IMR-90 (cell line): ENCODE results near the gene GDF15. TPM values are rescaled to one million over a fixed set of nuclear protein-coding genes. Genes with fewer than 3 reads are reported as not detected.

Experiments used
- ATAC-seq: fragments of 200-7000 bp; cut with Tn5 transposase; 2 replicates; pipeline ENCODE4 v1.9.1; 2020; ENCODE audit warnings: low read depth, mild to moderate bottlenecking, moderate library complexity
- BruUV-seq: library from RNA; stranded (reverse); fragments of 400-500 nt; replicated peaks from 2 replicates; lab custom pipeline; 2021; lab: Mats Ljungman, UMichigan
- CTCF ChIA-PET: fragments of 300-600 bp; formaldehyde crosslinking; extraction: SDS; loops from one replicate; lab custom pipeline; 2021; ENCODE audit warnings: antibody characterized with exemption; lab: Yijun Ruan, JAX
- POLR2A ChIA-PET: fragments of 300-600 bp; sonication (Branson Sonifier 250); formaldehyde crosslinking; loops from one replicate; lab custom pipeline; 2022; ENCODE audit warnings: antibody characterized with exemption; ENCODE audit not compliant: unreplicated experiment; lab: Charles Lee
- DNase-seq: peaks from one replicate; pipeline ENCODE4 v3.0.0; 2013
- H2AFZ ChIP-seq: replicated peaks from 2 replicates; pipeline ENCODE3; 2013; ENCODE audit warnings: low read length, mild to moderate bottlenecking; ENCODE audit not compliant: poor library complexity
- H2AK5ac ChIP-seq: 2 replicates; pipeline ENCODE4 v1.6.1; 2013; ENCODE audit warnings: low read depth, low read length, inconsistent platforms
- H2AK9ac ChIP-seq: replicated peaks from 2 replicates; pipeline ENCODE3; 2013; ENCODE audit warnings: mild to moderate bottlenecking, low read depth, low read length, moderate library complexity; ENCODE audit not compliant: poor library complexity
- H2BK120ac ChIP-seq: 2 replicates; pipeline ENCODE4 v1.6.1; 2013; ENCODE audit warnings: low read depth, low read length, inconsistent platforms
- H2BK15ac ChIP-seq: 3 replicates; pipeline ENCODE4 v1.6.1; 2013; ENCODE audit warnings: low read depth, low read length, inconsistent platforms
- H2BK20ac ChIP-seq: 2 replicates; pipeline ENCODE4 v1.6.1; 2013; ENCODE audit warnings: low read depth, mild to moderate bottlenecking, inconsistent platforms, low read length, moderate library complexity
- H2BK5ac ChIP-seq: 2 replicates; pipeline ENCODE4 v1.6.1; 2013; ENCODE audit warnings: mild to moderate bottlenecking, low read depth, low read length, inconsistent platforms; ENCODE audit not compliant: poor library complexity, severe bottlenecking
- H3K14ac ChIP-seq: replicated peaks from 2 replicates; pipeline ENCODE4 v1.6.1; 2013; ENCODE audit warnings: low read depth, low read length, inconsistent platforms
- H3K18ac ChIP-seq: 2 replicates; pipeline ENCODE4 v1.6.1; 2013; ENCODE audit warnings: low read depth, low read length, control low read depth
- H3K23ac ChIP-seq: 2 replicates; pipeline ENCODE4 v1.6.1; 2013; ENCODE audit warnings: low read depth, low read length, inconsistent platforms
- H3K27ac ChIP-seq: 2 replicates; pipeline ENCODE4 v1.5.1; 2013; ENCODE audit warnings: mild to moderate bottlenecking, control low read depth, low read length; ENCODE audit not compliant: insufficient read depth
- H3K27me3 ChIP-seq: 2 replicates; pipeline ENCODE4 v1.6.1; 2013; ENCODE audit warnings: low read length; ENCODE audit not compliant: control insufficient read depth, insufficient read depth
- H3K36me3 ChIP-seq: 2 replicates; pipeline ENCODE4 v1.6.1; 2013; ENCODE audit warnings: low read length, mixed read lengths; ENCODE audit not compliant: control insufficient read depth, insufficient read depth
- H3K4ac ChIP-seq: 2 replicates; pipeline ENCODE4 v1.6.1; 2013; ENCODE audit warnings: low read depth, low read length, inconsistent platforms
- H3K4me1 ChIP-seq: 2 replicates; pipeline ENCODE4 v1.6.1; 2013; ENCODE audit warnings: low read length, mixed read lengths; ENCODE audit not compliant: control insufficient read depth, insufficient read depth
- H3K4me2 ChIP-seq: 2 replicates; pipeline ENCODE4 v1.6.1; 2013; ENCODE audit warnings: low read depth, mild to moderate bottlenecking, control low read depth, low read length, moderate library complexity
- H3K4me3 ChIP-seq: 2 replicates; pipeline ENCODE4 v1.5.1; 2013; ENCODE audit warnings: low read depth, mild to moderate bottlenecking, control low read depth, low read length, moderate library complexity; ENCODE audit not compliant: insufficient read depth
- H3K56ac ChIP-seq: 2 replicates; pipeline ENCODE4 v1.6.1; 2013; ENCODE audit warnings: low read length, inconsistent platforms; ENCODE audit not compliant: insufficient read depth; ENCODE audit errors: extremely low read depth
- H3K79me1 ChIP-seq, 2 experiments: 2 replicates each; pipeline ENCODE4 v1.6.1; 2013; ENCODE audit warnings: low read length in 2 of 2, inconsistent platforms in 1 of 2, low read depth in 1 of 2
- H3K9ac ChIP-seq: 2 replicates; pipeline ENCODE4 v1.6.1; 2013; ENCODE audit warnings: low read depth, low read length, control low read depth
- H3K9me1 ChIP-seq: 2 replicates; pipeline ENCODE4 v1.6.1; 2013; ENCODE audit warnings: low read length, inconsistent platforms; ENCODE audit not compliant: insufficient read depth
- H3K9me3 ChIP-seq: 2 replicates; pipeline ENCODE4 v1.6.1; 2013; ENCODE audit warnings: low read length; ENCODE audit not compliant: control insufficient read depth, insufficient read depth
- H4K20me1 ChIP-seq: 2 replicates; pipeline ENCODE4 v1.6.1; 2013; ENCODE audit warnings: low read length, inconsistent platforms; ENCODE audit not compliant: insufficient read depth
- H4K5ac ChIP-seq: 2 replicates; pipeline ENCODE4 v1.6.1; 2013; ENCODE audit warnings: mild to moderate bottlenecking, low read depth, low read length, control low read depth
- H4K8ac ChIP-seq, 2 experiments: 2 replicates each; pipeline ENCODE4 v1.6.1; 2013; ENCODE audit warnings: low read depth in 2 of 2, low read length in 2 of 2, control low read depth in 1 of 2, inconsistent platforms in 1 of 2
- H4K91ac ChIP-seq: 2 replicates; pipeline ENCODE4 v1.6.1; 2013; ENCODE audit warnings: low read depth, low read length, inconsistent platforms; ENCODE audit not compliant: insufficient read depth
- CHD1 ChIP-seq: IDR thresholded peaks from 2 replicates; pipeline ENCODE4 v1.6.1; 2012; ENCODE audit warnings: low read depth, low read length, improper control_type of control experiment
- ELK1 ChIP-seq: fragments of 150-350 bp; IDR thresholded peaks from 2 replicates; pipeline ENCODE4 v1.6.1; 2016; ENCODE audit warnings: low read depth, mild to moderate bottlenecking, low read length, moderate library complexity, borderline replicate concordance
- FOS ChIP-seq: fragments of 150-350 bp; IDR thresholded peaks from 2 replicates; pipeline ENCODE4 v1.6.1; 2016; ENCODE audit warnings: low read depth, low read length
- POLR2A ChIP-seq: IDR thresholded peaks from 2 replicates; pipeline ENCODE4 v1.6.1; 2012; ENCODE audit warnings: mild to moderate bottlenecking, low read depth, low read length
- RCOR1 ChIP-seq: IDR thresholded peaks from 2 replicates; pipeline ENCODE4 v1.6.1; 2012; ENCODE audit warnings: mild to moderate bottlenecking, low read length, improper control_type of control experiment; ENCODE audit not compliant: insufficient replicate concordance
- WGBS, 2 experiments: methylation state at CpG; one replicate each; pipeline versions ENCODE4 v1.1.5 to v1.1.7; 2013; ENCODE audit warnings: missing lambda C conversion rate in 2 of 2; ENCODE audit not compliant: insufficient read length in 1 of 2; ENCODE audit errors: extremely low coverage in 2 of 2; 5-methylcytosine and 5-hydroxymethylcytosine counted together
- dilution Hi-C: fragments of 300-500 bp; cut with HindIII; formaldehyde crosslinking; loops from one replicate; pipeline ENCODE4 v1.14.3; 2018; ENCODE audit warnings: low sequenced_read_pairs; ENCODE audit not compliant: unreplicated experiment
- in situ Hi-C: fragments of 300-500 bp; cut with MboI; formaldehyde crosslinking; loops from 3 replicates; pipeline ENCODE4 v1.14.3; 2019; ENCODE audit warnings: low sequenced_read_pairs, inconsistent platforms, mixed read lengths
- intact Hi-C: fragments of 100-400 bp; cut with micrococcal nuclease; formaldehyde crosslinking; loops from 2 replicates; pipeline ENCODE4 v1.10.0; 2022
- polyA plus RNA-seq, 3 experiments: library from polyadenylated mRNA; depleted of rRNA; stranded (reverse); fragments of >200 nt; gene quantifications; 2 replicates each; pipeline ENCODE4 v1.2.3, GENCODE V29; 2012; ENCODE audit warnings: low replicate concordance in 1 of 3
- total RNA-seq: library from RNA; depleted of rRNA; stranded (reverse); fragments of >200 nt; gene quantifications from 2 replicates; pipeline ENCODE4 v1.2.3, GENCODE V29; 2012

GDF15 gene
- total and polyA plus RNA-seq, 2 of the 4 experiments (the other 2 are of a cell fraction): 5.6 to 49.8 TPM

GRCh38 chr19:18391509-18392075 is 5.6 kb downstream of the GDF15 start:
- dilution Hi-C loops: no loop called here
- Histone ChIP-seq H3K4me1 (peaks cover 5% of the 10 kb centered on the region; the same call in 1 of the 2 replicates), H3K4ac (no peak overlapping the region), H3K14ac (no peak overlapping the region), H3K23ac (no peak overlapping the region), H2AK5ac (peak overlapping the region; percentile 75), H3K56ac (no peak overlapping the region), H4K91ac (no peak overlapping the region; the same call in 1 of the 2 replicates), H2AK9ac (no peak overlapping the region), H3K9ac (no peak overlapping the region), H2BK5ac (no peak overlapping the region), H3K36me3 (peaks cover 9% of the 10 kb centered on the region; the same call in 1 of the 2 replicates), H4K20me1 (peaks cover 24% of the 10 kb centered on the region), H3K4me3 (no peak overlapping the region), H3K27me3 (no peaks in the 10 kb centered on the region), H3K9me1 (peaks cover 5% of the 10 kb centered on the region; the same call in 1 of the 2 replicates), H3K4me2 (no peak overlapping the region), H3K27ac (no peak overlapping the region), H2BK120ac (no peak overlapping the region), H2AFZ (peak overlapping the region; percentile 49), H2BK20ac (no peak overlapping the region), H4K5ac (no peak overlapping the region), H3K9me3 (no peaks in the 10 kb centered on the region), H4K8ac (no peak overlapping the region), H3K18ac (no peak overlapping the region), H2BK15ac (0 out of 3 replicates have a peak overlapping the region, but pooled peaks have one; percentile 50), H3K79me1 (peaks cover 0 to 28% of the 10 kb centered on the region in 2 experiments; a peak in 2 of 4 replicates)
- CTCF ChIA-PET: no interaction called here
- intact Hi-C loops: no loop called here
- POLR2A ChIA-PET: no interaction called here
- no TSS peak for BruUV-seq
- no peak for TF ChIP-seq CHD1
- TF ChIP-seq ELK1: no peak
- no peak for TF ChIP-seq RCOR1
- no peak for TF ChIP-seq POLR2A
- no peak for TF ChIP-seq FOS
- in situ Hi-C loops: no loop called here
- DNase-seq: no peak
- WGBS, 2 experiments: no CpG with 5 or more reads among the region's 9 CpGs
- no peak for ATAC-seq
